MCF 10A (cell line): ENCODE measurements around the gene IFT88. TPM values are rescaled to one million over a fixed set of nuclear protein-coding genes. Genes with fewer than 3 reads are reported as not detected.

ENCODE experiments used
- BruUV-seq: library from RNA; stranded (reverse); fragments of 400-500 nt; replicated peaks from 2 replicates; lab custom pipeline; 2021; lab: Mats Ljungman, UMichigan
- CTCF ChIA-PET: fragments of 300-600 bp; sonication (Branson Sonifier 250); formaldehyde crosslinking; extraction: SDS; loops from one replicate; lab custom pipeline; 2021; ENCODE audit warnings: antibody characterized with exemption, inconsistent platforms; lab: Yijun Ruan, JAX
- POLR2A ChIA-PET: fragments of 300-600, 350-650 bp; sonication (Branson Sonifier 250); formaldehyde crosslinking; extraction: SDS; loops from one replicate; lab custom pipeline; 2020; ENCODE audit warnings: antibody characterized with exemption, inconsistent platforms; lab: Yijun Ruan, JAX
- DNase-seq: peaks from one replicate; pipeline ENCODE4 v3.0.0-alpha.2; 2018; ENCODE audit not compliant: unreplicated experiment
- H3K27ac Mint-ChIP-seq: one replicate; pipeline ENCODE4 v1.8.0; 2022; ENCODE audit warnings: mild to moderate bottlenecking, low read depth, mixed read lengths; ENCODE audit not compliant: unreplicated experiment
- H3K27me3 Mint-ChIP-seq: one replicate; pipeline ENCODE4 v1.8.0; 2022; ENCODE audit warnings: mixed read lengths; ENCODE audit not compliant: insufficient read depth, unreplicated experiment
- H3K36me3 Mint-ChIP-seq: one replicate; pipeline ENCODE4 v1.8.0; 2022; ENCODE audit warnings: mild to moderate bottlenecking, moderate library complexity, mixed read lengths; ENCODE audit not compliant: insufficient read depth, unreplicated experiment
- H3K4me1 Mint-ChIP-seq: one replicate; pipeline ENCODE4 v1.8.0; 2022; ENCODE audit warnings: mixed read lengths; ENCODE audit not compliant: insufficient read depth, unreplicated experiment
- H3K4me3 Mint-ChIP-seq: one replicate; pipeline ENCODE4 v1.8.0; 2022; ENCODE audit warnings: mild to moderate bottlenecking, moderate library complexity, mixed read lengths; ENCODE audit not compliant: unreplicated experiment
- H3K9me3 Mint-ChIP-seq: one replicate; pipeline ENCODE4 v1.8.0; 2022; ENCODE audit warnings: mixed read lengths; ENCODE audit not compliant: unreplicated experiment
- intact Hi-C: fragments of 100-400 bp; cut with micrococcal nuclease; formaldehyde crosslinking; loops from 2 replicates; pipeline ENCODE4 v1.14.1; 2022
- total RNA-seq: library from RNA; stranded (reverse); gene quantifications from 2 replicates; pipeline ENCODE4 v1.2.3, GENCODE V29; 2022
- TF ChIP-seq, protein P1 (sequence below): fragments of 200-600 bp; IDR thresholded peaks from one replicate; pipeline ENCODE4 v1.8.0; 2022; ENCODE audit warnings: antibody characterized with exemption, mild to moderate bottlenecking; ENCODE audit not compliant: unreplicated experiment

IFT88 gene
- total RNA-seq, 1 experiment from 2014 or later: 19.8 TPM

DNA sequence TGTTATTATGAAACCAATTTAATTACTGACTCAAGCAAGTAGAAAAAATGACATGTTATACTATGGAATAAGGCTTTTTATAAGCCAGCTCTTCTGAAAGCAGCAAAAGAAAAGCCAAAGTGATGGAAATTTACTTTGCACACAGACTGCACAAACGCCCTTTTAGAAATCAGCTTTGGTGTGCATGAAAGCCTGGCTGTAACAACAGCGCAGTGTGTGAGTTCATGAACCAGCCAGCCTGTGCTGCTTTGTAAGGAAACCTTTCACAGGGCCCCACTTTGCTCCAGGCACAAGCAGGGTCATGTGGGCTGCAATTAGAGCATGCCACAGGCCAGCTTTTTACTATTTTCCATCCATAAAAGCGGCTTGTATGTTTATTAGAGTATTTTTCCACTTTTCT, 13.6 kb upstream of the IFT88 start:
- Mint-ChIP-seq H3K27me3 (no peaks in the 10 kb centered on the region), H3K36me3 (no peaks in the 10 kb centered on the region), H3K4me1 (no peaks in the 10 kb centered on the region), H3K27ac (no peak overlapping the region), H3K9me3 (no peaks in the 10 kb centered on the region), H3K4me3 (no peak overlapping the region)
- ChIA-PET POLR2A (no interaction called here), CTCF (interaction anchor here (0.6 kb wide), 1 partner anchor 158 kb away, joined by 4 read pairs; no protein-coding TSS in a partner anchor)
- BruUV-seq: no TSS peak
- TF ChIP-seq, protein P1, sequence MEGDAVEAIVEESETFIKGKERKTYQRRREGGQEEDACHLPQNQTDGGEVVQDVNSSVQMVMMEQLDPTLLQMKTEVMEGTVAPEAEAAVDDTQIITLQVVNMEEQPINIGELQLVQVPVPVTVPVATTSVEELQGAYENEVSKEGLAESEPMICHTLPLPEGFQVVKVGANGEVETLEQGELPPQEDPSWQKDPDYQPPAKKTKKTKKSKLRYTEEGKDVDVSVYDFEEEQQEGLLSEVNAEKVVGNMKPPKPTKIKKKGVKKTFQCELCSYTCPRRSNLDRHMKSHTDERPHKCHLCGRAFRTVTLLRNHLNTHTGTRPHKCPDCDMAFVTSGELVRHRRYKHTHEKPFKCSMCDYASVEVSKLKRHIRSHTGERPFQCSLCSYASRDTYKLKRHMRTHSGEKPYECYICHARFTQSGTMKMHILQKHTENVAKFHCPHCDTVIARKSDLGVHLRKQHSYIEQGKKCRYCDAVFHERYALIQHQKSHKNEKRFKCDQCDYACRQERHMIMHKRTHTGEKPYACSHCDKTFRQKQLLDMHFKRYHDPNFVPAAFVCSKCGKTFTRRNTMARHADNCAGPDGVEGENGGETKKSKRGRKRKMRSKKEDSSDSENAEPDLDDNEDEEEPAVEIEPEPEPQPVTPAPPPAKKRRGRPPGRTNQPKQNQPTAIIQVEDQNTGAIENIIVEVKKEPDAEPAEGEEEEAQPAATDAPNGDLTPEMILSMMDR: no peak
- intact Hi-C loops: no loop called here
- no peak for DNase-seq

DNA sequence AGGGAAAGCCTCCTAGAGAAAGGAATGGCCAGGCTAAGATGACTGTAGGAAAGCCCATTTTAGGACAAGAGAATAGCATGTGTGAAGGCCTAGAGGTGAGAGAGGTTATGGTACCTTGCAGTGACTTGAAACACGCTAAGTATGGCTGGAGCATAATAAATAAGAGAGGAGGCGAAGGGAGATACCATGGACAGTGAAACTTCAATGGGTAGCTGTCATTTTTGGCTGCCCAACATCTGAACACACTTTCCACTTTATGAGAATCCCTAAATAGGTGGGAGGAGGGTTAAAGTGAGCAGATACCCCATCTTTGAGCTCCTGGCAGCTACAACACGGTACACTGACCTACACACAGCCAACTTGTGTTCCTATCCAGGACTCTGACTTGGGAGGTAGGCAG, 8.0 kb upstream of the IFT88 start:
- no peaks in the 10 kb centered on the region for H3K27me3 Mint-ChIP-seq
- no peak for DNase-seq
- H3K9me3 Mint-ChIP-seq: peaks cover 6% of the 10 kb centered on the region
- intact Hi-C loops: no loop called here
- no peak overlapping the region for H3K4me3 Mint-ChIP-seq
- H3K4me1 Mint-ChIP-seq: no peaks in the 10 kb centered on the region
- POLR2A ChIA-PET: no interaction called here
- CTCF ChIA-PET: interaction anchor here (0.6 kb wide), 2 partner anchors 9 to 273 kb away, joined by 3 to 6 read pairs; no protein-coding TSS in a partner anchor
- TF ChIP-seq, protein P1: no peak
- H3K27ac Mint-ChIP-seq: no peak overlapping the region
- peaks cover 4% of the 10 kb centered on the region for H3K36me3 Mint-ChIP-seq
- BruUV-seq: no TSS peak

DNA sequence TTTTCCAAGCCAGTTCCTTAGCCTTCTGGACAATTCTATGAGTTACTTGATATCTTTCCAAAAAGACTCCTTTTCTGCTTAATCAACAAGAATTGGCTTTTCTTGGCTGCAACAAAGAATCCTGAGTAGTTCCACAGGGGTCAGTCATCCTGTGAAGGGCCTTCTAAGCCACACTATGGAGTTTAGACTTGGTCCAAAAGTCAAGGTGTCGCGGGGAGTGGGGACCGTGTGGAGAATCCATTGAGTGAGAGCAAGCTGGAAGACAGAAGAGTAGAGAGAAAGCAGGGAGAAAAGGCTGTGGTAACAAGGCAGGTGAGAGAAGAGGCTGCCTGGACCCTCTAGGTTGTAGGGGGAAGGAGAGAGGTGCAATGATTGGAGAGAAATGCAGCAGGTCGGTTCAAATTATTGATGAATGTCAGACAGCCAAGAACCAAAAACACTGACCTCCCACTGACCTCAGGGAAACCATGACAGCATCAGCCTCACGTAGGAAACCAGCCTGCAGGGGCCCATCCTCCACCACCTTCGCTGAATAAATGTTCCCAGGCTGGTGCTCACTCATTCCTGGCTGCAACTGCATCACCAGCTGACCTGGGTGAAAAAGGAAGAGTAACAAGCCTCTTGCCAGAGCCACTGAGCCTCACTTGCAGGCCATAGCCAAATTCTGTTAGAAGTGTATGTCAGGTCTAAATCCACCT, 7.1 kb upstream of the IFT88 start:
- H3K27ac Mint-ChIP-seq: no peak overlapping the region
- DNase-seq: no peak
- H3K9me3 Mint-ChIP-seq: peaks cover 8% of the 10 kb centered on the region
- no peak overlapping the region for H3K4me3 Mint-ChIP-seq
- BruUV-seq: no TSS peak
- TF ChIP-seq, protein P1: no peak
- POLR2A ChIA-PET: no interaction called here
- H3K27me3 Mint-ChIP-seq: no peaks in the 10 kb centered on the region
- H3K4me1 Mint-ChIP-seq: no peaks in the 10 kb centered on the region
- peaks cover 4% of the 10 kb centered on the region for H3K36me3 Mint-ChIP-seq
- CTCF ChIA-PET: interaction anchor here (0.6 kb wide), 1 partner anchor 8 kb away, joined by 3 read pairs; no protein-coding TSS in a partner anchor
- intact Hi-C loops: no loop called here

DNA sequence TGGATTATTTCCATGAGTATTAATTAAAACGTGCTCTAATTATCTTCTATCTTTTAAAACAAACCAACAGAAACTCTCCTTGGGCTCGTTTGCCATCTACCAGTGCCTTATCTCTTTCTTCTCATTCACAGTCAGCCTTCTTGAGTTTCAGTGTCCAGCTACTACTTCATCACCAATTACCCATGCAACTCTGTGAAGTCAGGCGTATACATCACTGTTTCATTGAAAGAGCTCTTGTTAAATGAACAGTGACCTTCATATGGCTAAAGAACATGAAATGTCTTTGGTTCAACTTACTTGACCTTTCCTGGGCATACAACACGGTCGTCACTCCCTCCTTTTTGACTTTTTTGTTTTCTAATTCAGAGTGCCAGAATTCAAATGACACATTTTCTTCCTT, 5.2 kb upstream of the IFT88 start:
- POLR2A ChIA-PET: interaction anchor here (0.7 kb wide), 1 partner anchor 211 kb away, joined by 3 read pairs; no protein-coding TSS in a partner anchor
- no peak overlapping the region for H3K4me3 Mint-ChIP-seq
- H3K27me3 Mint-ChIP-seq: no peaks in the 10 kb centered on the region
- TF ChIP-seq, protein P1: no peak
- intact Hi-C loops: no loop called here
- BruUV-seq: no TSS peak
- peaks cover 15% of the 10 kb centered on the region for H3K9me3 Mint-ChIP-seq
- DNase-seq: no peak
- H3K27ac Mint-ChIP-seq: no peak overlapping the region
- peaks cover 4% of the 10 kb centered on the region for H3K36me3 Mint-ChIP-seq
- CTCF ChIA-PET: interaction anchor here (0.6 to 0.7 kb wide), 3 partner anchors 48 to 365 kb away, joined by 3 read pairs; no protein-coding TSS in a partner anchor
- no peaks in the 10 kb centered on the region for H3K4me1 Mint-ChIP-seq
